Motor neuron (in vitro differentiated cells): Measurements from ENCODE around the gene SP9. TPM values are rescaled to one million over a fixed set of nuclear protein-coding genes. Genes with fewer than 3 reads are reported as not detected.
A peak's percentile ranks its signal among the peaks of the same experiment; 100 is the strongest.

ENCODE experiments used
- ATAC-seq, 8 experiments: fragments of 200-7000 bp; cut with Tn5 transposase; replicated peaks in 6 of 8; 2 replicates each; pipeline ENCODE4 v1.8.0; 2021; ENCODE audit warnings: mild to moderate bottlenecking in 8 of 8, moderate library complexity in 8 of 8
- H3K27ac ChIP-seq, 2 donors: fragments of 250-450 bp; sonication (Bioruptor Pico); 2 replicates each; pipeline ENCODE4 v1.9.0; 2021; ENCODE audit warnings: antibody characterized with exemption in 2 of 2, mild to moderate bottlenecking in 2 of 2, moderate library complexity in 1 of 2
- H3K4me1 ChIP-seq, 2 donors: fragments of 250-450 bp; sonication (Bioruptor Pico); replicated peaks in 1 of 2; 2 replicates each; pipeline ENCODE4 v1.6.1; 2021; ENCODE audit warnings: antibody characterized with exemption in 2 of 2, mild to moderate bottlenecking in 2 of 2, moderate library complexity in 1 of 2
- H3K4me3 ChIP-seq, 5 donors: fragments of 250-450 bp; sonication (Bioruptor Pico); 2 replicates each; pipeline ENCODE4 v1.9.0; 2021; ENCODE audit warnings: antibody characterized with exemption in 5 of 5, mild to moderate bottlenecking in 5 of 5, moderate library complexity in 4 of 5
- WGBS, 10 experiments: fragments of 450-650 bp; shearing (Covaris generic); methylation state at CpG; one replicate each; pipeline ENCODE4 v1.0.0; 2022; 5-methylcytosine and 5-hydroxymethylcytosine counted together
- in situ Hi-C, 9 experiments: fragments of 400-800 bp; cut with MboI; loops; one replicate each; pipeline ENCODE4 v1.15.0; 2021; ENCODE audit warnings: low sequenced_read_pairs in 9 of 9, low pct_unique_long_range_greater_than_20kb in 2 of 9; ENCODE audit not compliant: unreplicated experiment in 9 of 9
- total RNA-seq, 8 experiments: library from RNA; unstranded; fragments of 300-600 nt; gene quantifications; 2 replicates each; pipeline versions ENCODE4 v1.2.3 to v1.2.4, GENCODE V29; 2022

The SP9 gene
- total RNA-seq, 8 experiments from 2014 or later = 0.15 to 13.2 (median 11.2) TPM; not detected in 2

- Histone ChIP-seq H3K4me1 (peaks cover 32 to 38% of the 10 kb centered on the region in 2 donors), H3K27ac (no peak overlapping the region), H3K4me3 (no peak overlapping the region)
- in situ Hi-C loops = loop anchor here in 6 of 9 experiments (25.0 kb wide), 5 partner anchors 90 to 1290 kb away; partner anchors contain the start of gene OLA1 (in 1 of the 6)
- 22 to 100% (median 51%) methylated on average over 1 to 6 of the region's 6 CpGs; no CpG with 5 or more reads in 1 of the 10 experiments for WGBS, 10 experiments
- ATAC-seq = no peak
Observed at GRCh38 chr2:174327841-174328113, 7.0 kb upstream of the SP9 start.

- 5 to 100% (median 40%) methylated on average over 1 to 18 of the region's 44 CpGs; no CpG with 5 or more reads in 3 of the 10 experiments for WGBS, 10 experiments
- Histone ChIP-seq H3K4me1 (peaks cover 35 to 38% of the 10 kb centered on the region in 2 donors), H3K4me3 (peak overlapping the region in 2 of 5 donors; percentile 8 to 20), H3K27ac (no peak overlapping the region)
- peak in 5 of 8 experiments; percentile 5 to 36 (median 28) for ATAC-seq
- in situ Hi-C loops = loop anchor here in 6 of 9 experiments (25.0 kb wide), 5 partner anchors 91 to 1291 kb away; partner anchors contain the start of gene OLA1 (in 1 of the 6)
Observed at GRCh38 chr2:174328114-174328960, 6.4 kb upstream of the SP9 start.

GRCh38 chr2:174328961-174329715, 5.6 kb upstream of the SP9 start:
- Histone ChIP-seq H3K27ac (no peak overlapping the region), H3K4me1 (peaks cover 42 to 46% of the 10 kb centered on the region in 2 donors), H3K4me3 (peak overlapping the region in 2 of 5 donors; percentile 8 to 20)
- no peak for ATAC-seq
- WGBS, 10 experiments = 31 to 100% (median 56%) methylated on average over 1 to 11 of the region's 16 CpGs; no CpG with 5 or more reads in 1 of the 10 experiments
- in situ Hi-C loops = loop anchor here in 6 of 9 experiments (25.0 kb wide), 5 partner anchors 92 to 1292 kb away; partner anchors contain the start of gene OLA1 (in 1 of the 6)

- WGBS, 10 experiments = 7 to 100% (median 43%) methylated on average over 1 to 7 of the region's 16 CpGs; no CpG with 5 or more reads in 1 of the 10 experiments
- no peak overlapping the region for H3K27ac ChIP-seq
- no peak overlapping the region for H3K4me3 ChIP-seq
- in situ Hi-C loops = loop anchor here in 6 of 9 experiments (25.0 kb wide), 5 partner anchors 94 to 1294 kb away; partner anchors contain the start of gene OLA1 (in 1 of the 6)
- peaks cover 41 to 49% of the 10 kb centered on the region in 2 donors for H3K4me1 ChIP-seq
- no peak for ATAC-seq
Observed at GRCh38 chr2:174330945-174331594, 3.7 kb upstream of the SP9 start.

- Histone ChIP-seq H3K4me1 (peaks cover 38 to 49% of the 10 kb centered on the region in 2 donors), H3K27ac (no peak overlapping the region), H3K4me3 (peak overlapping the region in 4 of 5 donors; percentile 12 to 23 (median 14))
- ATAC-seq = no peak
- WGBS, 10 experiments = 8 to 87% (median 18%) methylated on average over 2 to 11 of the region's 11 CpGs; no CpG with 5 or more reads in 1 of the 10 experiments
- in situ Hi-C loops = loop anchor here in 6 of 9 experiments (25.0 kb wide), 5 partner anchors 94 to 1294 kb away; partner anchors contain the start of gene OLA1 (in 1 of the 6)
Observed at GRCh38 chr2:174331595-174332216, 3.0 kb upstream of the SP9 start.

GRCh38 chr2:174332217-174332963, 2.4 kb upstream of the SP9 start:
- ATAC-seq = peak in 2 of 8 experiments; percentile 6 to 9
- 3 to 60% (median 5%) methylated on average over 3 to 6 of the region's 31 CpGs; no CpG with 5 or more reads in 6 of the 10 experiments for WGBS, 10 experiments
- Histone ChIP-seq H3K4me3 (peak overlapping the region in 4 of 5 donors; percentile 12 to 23 (median 14)), H3K4me1 (peaks cover 38 to 49% of the 10 kb centered on the region in 2 donors), H3K27ac (no peak overlapping the region)
- in situ Hi-C loops = loop anchor here in 6 of 9 experiments (25.0 kb wide), 5 partner anchors 95 to 1295 kb away; partner anchors contain the start of gene OLA1 (in 1 of the 6)

GRCh38 chr2:174333017-174333371, 1.8 kb upstream of the SP9 start:
- in situ Hi-C loops = loop anchor here in 6 of 9 experiments (25.0 kb wide), 5 partner anchors 96 to 1296 kb away; partner anchors contain the start of gene OLA1 (in 1 of the 6)
- Histone ChIP-seq H3K4me1 (peaks cover 35 to 48% of the 10 kb centered on the region in 2 donors), H3K4me3 (no peak overlapping the region), H3K27ac (no peak overlapping the region)
- 29 to 77% (median 38%) methylated on average over 5 to 15 of the region's 15 CpGs; no CpG with 5 or more reads in 3 of the 10 experiments for WGBS, 10 experiments
- no peak for ATAC-seq

- H3K27ac ChIP-seq = no peak overlapping the region
- peak overlapping the region in 2 of 5 donors; percentile 0 to 1 for H3K4me3 ChIP-seq
- no peak for ATAC-seq
- H3K4me1 ChIP-seq = peaks cover 30 to 41% of the 10 kb centered on the region in 2 donors
- 3 to 91% (median 27%) methylated on average over 2 to 19 of the region's 41 CpGs; no CpG with 5 or more reads in 1 of the 10 experiments for WGBS, 10 experiments
- in situ Hi-C loops = loop anchor here in 6 of 9 experiments (25.0 kb wide), 5 partner anchors 96 to 1296 kb away; partner anchors contain the start of gene OLA1 (in 1 of the 6)
Observed at GRCh38 chr2:174333372-174334277, 1.1 kb upstream of the SP9 start.

- ATAC-seq = peak in 3 of 8 experiments; percentile 3 to 17 (median 7)
- Histone ChIP-seq H3K4me1 (peaks cover 24 to 35% of the 10 kb centered on the region in 2 donors), H3K4me3 (peak overlapping the region; percentile 1 to 61 (median 50)), H3K27ac (no peak overlapping the region)
- in situ Hi-C loops = loop anchor here in 6 of 9 experiments (25.0 kb wide), 5 partner anchors 97 to 1297 kb away; partner anchors contain the start of gene OLA1 (in 1 of the 6)
- 0 to 100% (median 25%) methylated on average over 1 to 7 of the region's 11 CpGs; no CpG with 5 or more reads in 3 of the 10 experiments for WGBS, 10 experiments
Observed at GRCh38 chr2:174334278-174334715, 457 bp upstream of the SP9 start.

- 0 to 6% (median 0%) methylated on average over 3 to 43 of the region's 47 CpGs for WGBS, 10 experiments
- ATAC-seq = peak in 7 of 8 experiments; percentile 0 to 63 (median 4)
- in situ Hi-C loops = loop anchor here in 6 of 9 experiments (25.0 kb wide), 5 partner anchors 98 to 1298 kb away; partner anchors contain the start of gene OLA1 (in 1 of the 6)
- Histone ChIP-seq H3K4me3 (peak overlapping the region; percentile 42 to 61 (median 57)), H3K4me1 (peaks cover 27 to 29% of the 10 kb centered on the region in 2 donors), H3K27ac (no peak overlapping the region)
Observed at GRCh38 chr2:174335254-174335987, 667 bp downstream of the SP9 start.
